ENCODE results near the gene PTGER1.

DNA sequence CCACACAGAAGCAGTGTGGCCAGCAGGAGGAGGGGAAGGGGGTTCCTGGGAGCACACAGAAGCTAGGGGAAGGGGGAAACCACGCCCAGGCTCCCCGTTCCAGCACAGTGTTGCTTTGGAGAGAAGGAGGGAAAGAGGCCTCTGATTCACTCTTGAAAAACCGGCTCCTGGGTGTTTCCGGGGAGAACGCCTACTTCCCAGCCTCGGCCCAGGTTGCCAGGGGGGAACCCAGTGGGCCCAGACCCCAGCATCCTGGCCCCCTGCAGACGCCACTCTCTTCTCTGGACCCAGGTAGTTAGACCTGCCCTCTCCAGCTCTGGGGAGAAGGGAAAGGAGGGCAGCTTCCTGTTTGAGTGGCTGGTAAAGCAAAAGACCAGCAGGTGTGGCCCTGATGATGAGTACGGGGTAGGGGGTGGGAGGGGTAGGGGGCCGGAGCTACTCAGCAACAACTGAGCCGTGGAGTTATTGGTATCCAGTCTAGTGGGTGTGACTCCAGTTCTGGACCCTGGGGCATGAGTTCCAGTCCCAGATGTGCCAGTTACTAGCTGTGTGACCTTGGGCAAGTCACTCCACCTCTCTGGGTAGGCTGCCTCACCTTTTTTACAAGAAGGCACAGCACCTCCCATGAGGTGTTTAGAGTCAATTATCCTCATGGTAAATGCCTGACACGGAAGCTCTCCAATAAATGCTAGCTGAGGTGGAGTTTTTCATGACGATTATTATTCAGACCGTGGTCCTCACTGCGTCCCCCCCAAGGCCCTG is 19.9 kb upstream of the PTGER1 start:
- TF ChIP-seq, protein P1, sequence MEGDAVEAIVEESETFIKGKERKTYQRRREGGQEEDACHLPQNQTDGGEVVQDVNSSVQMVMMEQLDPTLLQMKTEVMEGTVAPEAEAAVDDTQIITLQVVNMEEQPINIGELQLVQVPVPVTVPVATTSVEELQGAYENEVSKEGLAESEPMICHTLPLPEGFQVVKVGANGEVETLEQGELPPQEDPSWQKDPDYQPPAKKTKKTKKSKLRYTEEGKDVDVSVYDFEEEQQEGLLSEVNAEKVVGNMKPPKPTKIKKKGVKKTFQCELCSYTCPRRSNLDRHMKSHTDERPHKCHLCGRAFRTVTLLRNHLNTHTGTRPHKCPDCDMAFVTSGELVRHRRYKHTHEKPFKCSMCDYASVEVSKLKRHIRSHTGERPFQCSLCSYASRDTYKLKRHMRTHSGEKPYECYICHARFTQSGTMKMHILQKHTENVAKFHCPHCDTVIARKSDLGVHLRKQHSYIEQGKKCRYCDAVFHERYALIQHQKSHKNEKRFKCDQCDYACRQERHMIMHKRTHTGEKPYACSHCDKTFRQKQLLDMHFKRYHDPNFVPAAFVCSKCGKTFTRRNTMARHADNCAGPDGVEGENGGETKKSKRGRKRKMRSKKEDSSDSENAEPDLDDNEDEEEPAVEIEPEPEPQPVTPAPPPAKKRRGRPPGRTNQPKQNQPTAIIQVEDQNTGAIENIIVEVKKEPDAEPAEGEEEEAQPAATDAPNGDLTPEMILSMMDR (conservative IDR thresholded peaks at IDR 0.05; ENCODE audit: low read depth, low read length), result no peak
- TF ChIP-seq EZH2phosphoT487 (IDR thresholded peaks at IDR 0.05; ENCODE audit: borderline replicate concordance, low read length), result no peak
